NCI-H1436 (cell line): ENCODE data around the gene MMP25.
A peak's percentile ranks its signal among the peaks of the same experiment; 100 is the strongest.
"Not testable (repeated sequence)": the region's sequence is repeated elsewhere in the genome, so short reads cannot be mapped to it uniquely, and the experiment has no call there.

ENCODE experiments used
- DNase-seq: peaks from one replicate; lab custom pipeline; 2025; lab: John Stamatoyannopoulos, UW

Gene MMP25

GRCh38 chr16:3029491-3030221 is 16.7 kb upstream of the MMP25 start:
- peak; percentile 28 for DNase-seq

DNA sequence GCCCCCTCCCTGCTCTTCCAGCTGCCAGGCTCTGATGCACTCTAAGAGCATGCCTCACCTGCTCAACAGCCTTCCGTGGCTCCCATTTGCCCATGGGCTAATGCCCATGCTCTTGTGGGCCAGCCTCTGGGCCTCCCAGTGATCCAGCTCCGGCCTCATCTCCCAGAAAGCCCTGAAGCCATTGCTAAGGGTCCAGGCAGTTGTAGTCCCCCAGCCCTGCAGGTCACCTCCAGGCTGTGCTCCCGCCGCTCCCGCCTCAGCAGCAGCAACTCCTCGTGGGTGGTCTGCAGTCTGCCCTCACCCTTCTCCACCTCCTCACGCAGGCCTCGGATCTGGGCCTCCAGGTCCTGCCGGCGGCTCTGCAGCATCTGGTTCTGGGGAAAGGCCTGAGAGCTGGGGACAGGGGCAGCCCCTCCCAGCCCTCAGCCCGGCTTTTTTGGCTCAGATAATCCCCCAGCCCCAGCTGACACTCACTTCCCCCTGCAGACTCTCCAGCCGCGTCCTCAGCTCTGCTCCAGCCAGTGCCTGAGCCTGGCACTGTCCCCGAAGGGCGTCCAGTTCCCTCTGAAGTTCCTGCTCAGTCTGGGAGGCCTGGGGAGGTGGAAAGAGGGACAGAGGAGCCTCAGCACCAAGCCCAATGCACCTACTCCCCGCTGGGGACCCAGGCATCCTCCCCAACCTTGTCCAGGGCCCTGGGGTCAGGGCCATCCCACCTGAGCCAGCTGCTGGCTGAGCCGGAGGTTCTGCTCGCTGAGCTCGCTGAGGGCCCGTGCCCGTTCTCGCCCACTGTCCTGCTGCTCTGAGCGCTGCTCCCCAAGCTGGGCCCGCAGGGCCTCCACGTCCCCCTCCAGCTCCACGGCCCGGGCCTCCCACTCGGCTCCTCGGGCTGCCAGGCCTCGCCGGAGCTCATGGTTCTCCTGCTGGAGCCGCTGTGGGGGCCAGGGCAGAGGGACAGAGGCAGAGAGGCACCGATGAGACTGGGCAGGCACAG is 15.8 kb upstream of the MMP25 start:
- no peak for DNase-seq

DNA sequence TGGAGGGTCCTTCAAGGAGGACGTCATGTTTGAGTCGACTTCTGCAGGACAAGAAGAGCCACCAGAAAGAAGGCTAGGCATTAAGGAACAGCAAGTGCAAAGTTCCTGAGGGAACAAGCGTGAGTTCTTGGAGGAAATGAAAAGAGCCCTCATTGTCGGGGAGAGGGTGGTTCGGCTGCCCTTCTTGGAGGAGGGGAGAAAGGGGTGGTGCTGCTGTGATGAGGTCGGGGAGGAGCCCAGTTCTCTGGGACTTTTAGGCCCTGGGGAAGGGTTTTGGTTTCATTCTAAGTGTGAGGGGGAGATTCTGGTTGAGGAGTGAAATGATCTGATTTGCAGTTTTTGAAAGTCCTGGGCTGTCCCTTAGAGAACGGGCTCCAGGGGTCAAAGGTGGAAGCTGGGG is 13.7 kb upstream of the MMP25 start:
- no peak for DNase-seq

- no peak for DNase-seq
Observed at GRCh38 chr16:3035289-3035971, 10.9 kb upstream of the MMP25 start.

DNA sequence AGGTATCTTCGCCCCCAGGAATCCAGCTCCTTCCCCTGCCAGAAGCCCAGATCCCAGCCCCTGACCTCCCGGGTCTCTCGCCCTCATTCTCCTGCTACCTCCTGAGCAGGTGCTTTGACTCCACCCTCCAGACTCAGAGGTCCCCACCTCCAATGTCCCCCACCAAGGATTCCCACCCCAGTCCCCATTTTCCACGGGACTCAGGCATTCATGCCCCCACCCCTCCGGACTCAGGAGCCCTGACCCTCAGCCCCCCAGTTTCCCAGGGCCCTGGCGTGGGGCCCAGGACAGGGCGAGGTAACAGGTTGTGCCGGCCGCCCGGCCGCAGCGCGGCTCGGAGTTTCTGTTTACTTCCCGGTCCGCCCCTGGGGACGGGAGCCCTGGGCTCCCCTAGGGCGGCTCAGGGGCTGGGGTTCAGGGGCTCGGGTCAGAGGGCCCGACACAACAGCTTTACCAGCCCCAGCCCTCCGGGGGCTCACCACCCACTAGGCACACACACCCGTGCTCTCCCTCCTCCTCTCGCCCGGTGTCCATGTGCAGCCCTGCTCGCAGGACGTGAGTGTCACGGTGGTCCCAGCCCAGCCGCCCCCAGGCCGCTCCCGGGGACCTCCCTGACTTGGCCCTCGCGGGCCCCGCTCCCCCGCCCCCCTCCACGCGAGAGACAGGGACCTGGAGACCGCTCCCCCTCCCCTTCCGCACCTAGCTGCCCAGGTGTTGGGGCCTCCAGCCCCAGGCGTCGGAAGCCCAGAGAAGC is 10.2 kb upstream of the MMP25 start:
- DNase-seq: no peak

- DNase-seq: no peak
Observed at GRCh38 chr16:3036726-3037315, 9.5 kb upstream of the MMP25 start, which contains the start of gene BICDL2. TSS of gene BICDL2 (minus strand) at chr16:3036944. CDS start at chr16:3035496, 1,448 bp downstream.

DNA sequence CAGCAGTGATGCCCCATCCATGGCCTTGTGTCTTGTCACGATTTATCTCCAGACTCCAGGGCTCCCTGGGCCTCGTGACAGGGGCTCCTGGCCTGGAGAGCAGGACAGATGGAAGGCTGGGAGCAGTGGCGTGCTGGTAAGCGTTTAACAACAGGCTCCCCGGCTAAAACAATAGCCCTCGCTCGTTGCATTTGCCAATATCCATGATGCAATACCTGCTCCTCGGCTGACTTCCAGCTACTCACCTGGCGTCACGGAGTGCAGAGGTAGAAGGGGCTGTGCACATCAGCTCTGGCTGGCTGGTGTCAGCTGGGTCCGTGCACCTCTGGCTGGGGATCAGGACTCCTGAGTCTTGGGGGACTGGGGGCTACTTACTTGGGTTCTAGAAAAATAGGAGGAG is 8.1 kb upstream of the MMP25 start:
- no peak for DNase-seq

DNA sequence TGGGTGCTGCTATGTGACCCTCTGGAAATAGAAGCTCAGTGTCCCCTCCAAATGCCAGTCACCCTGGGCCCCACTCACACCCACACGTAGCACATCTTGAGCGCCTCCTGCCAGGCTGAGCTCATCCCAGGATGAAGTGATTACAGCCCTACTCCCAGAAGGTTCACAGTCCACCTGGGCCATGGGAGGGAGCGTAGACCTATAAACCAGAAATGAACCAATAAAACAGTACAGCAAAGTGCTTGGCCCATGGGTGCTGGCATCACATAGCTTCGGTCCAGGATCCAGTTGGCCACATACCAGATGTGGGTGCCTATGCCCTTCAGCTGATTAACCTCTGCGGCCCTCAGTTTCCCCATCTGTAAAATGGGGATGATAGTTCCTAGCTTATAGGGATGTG is 7.5 kb upstream of the MMP25 start:
- no peak for DNase-seq

DNA sequence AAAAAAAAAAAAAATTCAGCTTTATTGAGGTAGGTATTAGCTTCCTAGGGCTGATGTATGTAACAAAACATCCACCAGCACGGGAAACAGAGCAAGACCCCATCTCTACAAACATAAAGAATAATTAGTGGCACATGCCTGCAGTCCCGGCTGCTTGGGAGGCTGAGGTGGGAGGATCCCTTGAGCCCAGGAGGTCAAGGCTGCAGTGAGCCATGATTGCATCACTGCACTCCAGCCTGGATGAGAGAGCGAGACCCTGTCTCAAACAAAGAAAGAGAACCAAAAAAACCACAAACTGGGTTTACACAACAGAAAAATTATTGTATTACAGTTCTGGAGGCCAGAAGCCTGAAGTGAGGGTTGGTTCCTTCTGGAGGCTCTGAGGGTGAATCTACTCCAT is 4.0 kb upstream of the MMP25 start:
- no peak for DNase-seq

GRCh38 chr16:3044708-3045107 is 1.7 kb upstream of the MMP25 start:
- DNase-seq: no peak

- DNase-seq: no peak
Observed at GRCh38 chr16:3046641-3047386, 453 bp downstream of the MMP25 start.

DNA sequence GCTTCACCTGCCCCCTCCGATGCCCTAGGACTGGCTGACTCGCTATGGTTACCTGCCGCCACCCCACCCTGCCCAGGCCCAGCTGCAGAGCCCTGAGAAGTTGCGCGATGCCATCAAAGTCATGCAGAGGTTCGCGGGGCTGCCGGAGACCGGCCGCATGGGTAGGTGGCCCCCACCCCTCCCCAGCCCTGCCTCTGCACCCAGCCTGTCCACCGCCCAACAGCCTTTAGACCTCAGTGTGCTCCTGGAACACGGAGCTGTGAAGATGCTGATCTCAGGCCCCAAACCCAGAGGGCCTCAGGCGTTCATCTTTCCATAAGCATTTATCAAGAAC is 993 bp downstream of the MMP25 start:
- no peak for DNase-seq

DNA sequence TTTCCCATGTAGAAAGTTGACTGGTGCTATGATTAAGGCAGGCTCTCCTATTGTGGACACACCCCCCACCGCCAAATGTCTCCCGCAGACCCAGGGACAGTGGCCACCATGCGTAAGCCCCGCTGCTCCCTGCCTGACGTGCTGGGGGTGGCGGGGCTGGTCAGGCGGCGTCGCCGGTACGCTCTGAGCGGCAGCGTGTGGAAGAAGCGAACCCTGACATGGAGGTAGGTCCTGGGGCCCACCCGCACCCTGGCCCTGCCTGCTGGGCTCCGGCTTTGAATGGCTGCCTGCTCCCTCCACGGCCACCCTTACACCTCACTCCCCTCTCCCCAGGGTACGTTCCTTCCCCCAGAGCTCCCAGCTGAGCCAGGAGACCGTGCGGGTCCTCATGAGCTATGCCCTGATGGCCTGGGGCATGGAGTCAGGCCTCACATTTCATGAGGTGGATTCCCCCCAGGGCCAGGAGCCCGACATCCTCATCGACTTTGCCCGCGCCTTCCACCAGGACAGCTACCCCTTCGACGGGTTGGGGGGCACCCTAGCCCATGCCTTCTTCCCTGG is 3.6 kb downstream of the MMP25 start:
- no peak for DNase-seq

GRCh38 chr16:3050487-3050886 is 4.1 kb downstream of the MMP25 start:
- no peak for DNase-seq

- no peak for DNase-seq
Observed at GRCh38 chr16:3051009-3051408, 4.6 kb downstream of the MMP25 start.

- DNase-seq: no peak
Observed at GRCh38 chr16:3051494-3051893, 5.1 kb downstream of the MMP25 start.

- not testable (repeated sequence) for DNase-seq
Observed at GRCh38 chr16:3052571-3053329, 6.4 kb downstream of the MMP25 start.

DNA sequence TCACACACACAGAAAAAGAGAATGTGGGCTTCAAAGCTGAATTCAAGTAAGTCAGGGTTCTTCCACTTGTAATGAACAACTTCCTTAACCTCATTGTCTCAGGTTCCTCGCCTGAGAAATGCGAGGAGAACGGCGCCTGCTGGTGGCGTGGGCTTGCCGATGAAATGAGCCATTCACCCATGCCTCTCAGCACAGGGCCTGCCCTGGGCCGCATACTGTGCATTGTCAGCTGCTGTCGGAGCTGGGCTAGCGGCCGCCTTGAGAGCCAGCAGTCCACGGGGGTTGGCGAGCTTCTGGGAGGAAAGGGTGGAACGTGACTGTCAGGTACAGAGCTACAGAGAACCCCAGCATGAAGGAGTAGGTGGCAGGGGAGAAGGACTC is 7.0 kb downstream of the MMP25 start:
- not testable (repeated sequence) for DNase-seq

- DNase-seq: no peak
Observed at GRCh38 chr16:3054965-3055733, 8.8 kb downstream of the MMP25 start.
